GM12873 (cell line): ENCODE measurements around the gene SMIM9.

Experiments used
- CTCF ChIP-seq: IDR thresholded peaks from 2 replicates; pipeline ENCODE4 v1.5.1; 2012; ENCODE audit warnings: low read depth, mild to moderate bottlenecking, moderate library complexity, low read length, control low read depth; ENCODE audit not compliant: insufficient read depth; ENCODE audit errors: missing control alignments

SMIM9 gene

GRCh38 chrX:154784149-154784995, 50.1 kb downstream of the SMIM9 start:
- TF ChIP-seq CTCF: no peak

GRCh38 chrX:154780968-154781367, 53.5 kb downstream of the SMIM9 start:
- no peak for TF ChIP-seq CTCF

GRCh38 chrX:154779261-154779660, 55.2 kb downstream of the SMIM9 start:
- no peak for TF ChIP-seq CTCF

- no peak for TF ChIP-seq CTCF
Measured at GRCh38 chrX:154776753-154777152, 57.7 kb downstream of the SMIM9 start.

- no peak for TF ChIP-seq CTCF
Measured at GRCh38 chrX:154775419-154776349, 58.8 kb downstream of the SMIM9 start.

GRCh38 chrX:154774622-154775021, 59.8 kb downstream of the SMIM9 start:
- no peak for TF ChIP-seq CTCF
